Esophagus muscularis mucosa (tissue), 4 donors: ENCODE data around the gene LINC01488. TPM values are rescaled to one million over a fixed set of nuclear protein-coding genes. Genes with fewer than 3 reads are reported as not detected.

Source experiments
- DNase-seq: peaks from one replicate; pipeline ENCODE4 v3.0.0-alpha.2; 2017; ENCODE audit errors: extremely low spot score
- H3K27ac ChIP-seq, 4 donors: fragments of 200-600 bp; sonication (generic); replicated peaks in 1 of 4; 1 replicate in 3 of 4; 2 replicates in 1 of 4; pipeline ENCODE4 v1.5.1; 2016 to 2019; ENCODE audit warnings: mild to moderate bottlenecking in 1 of 4
- H3K27me3 ChIP-seq, 4 donors: fragments of 200-600 bp; sonication (generic); one replicate each; pipeline versions ENCODE4 v1.5.1 to v1.6.0; 2016 to 2019
- H3K36me3 ChIP-seq, 4 donors: fragments of 200-600 bp; sonication (generic); one replicate each; pipeline ENCODE4 v1.5.1; 2016 to 2019
- H3K4me1 ChIP-seq, 4 donors: fragments of 200-600 bp; sonication (generic); one replicate each; pipeline ENCODE4 v1.5.1; 2016 to 2019
- H3K4me3 ChIP-seq, 4 donors: fragments of 200-600 bp; sonication (generic); 1 replicate in 2 of 4; 2 replicates in 2 of 4; pipeline ENCODE4 v1.5.1; 2016 to 2019; ENCODE audit warnings: mild to moderate bottlenecking in 4 of 4, moderate library complexity in 1 of 4
- H3K9me3 ChIP-seq, 4 donors: fragments of 200-600 bp; sonication (generic); 1 replicate in 3 of 4; 2 replicates in 1 of 4; pipeline ENCODE4 v1.5.1; 2016 to 2019
- CTCF ChIP-seq, 3 experiments: fragments of 200-600 bp in 2 of 3; fragments of 450-650 bp in 1 of 3; sonication (generic) in 2 of 3; IDR thresholded peaks; one replicate each; pipeline ENCODE4 v1.5.1; 2017 to 2019; ENCODE audit warnings: antibody characterized with exemption in 3 of 3, mild to moderate bottlenecking in 2 of 3, moderate library complexity in 1 of 3
- EP300 ChIP-seq: sonication (generic); formaldehyde crosslinking; IDR thresholded peaks from one replicate; pipeline ENCODE4 v1.6.1; 2017; ENCODE audit warnings: antibody characterized with exemption
- POLR2A ChIP-seq: fragments of 450-650 bp; IDR thresholded peaks from one replicate; pipeline ENCODE4 v1.6.1; 2017; ENCODE audit warnings: antibody characterized with exemption, moderate library complexity, mild to moderate bottlenecking, low read depth
- POLR2AphosphoS5 ChIP-seq, 2 donors: sonication (generic); formaldehyde crosslinking; IDR thresholded peaks; one replicate each; pipeline ENCODE4 v1.6.1; 2017; ENCODE audit warnings: antibody characterized with exemption in 2 of 2
- WGBS: methylation state at CpG from one replicate; pipeline ENCODE4 v1.1.5; 2018; 5-methylcytosine and 5-hydroxymethylcytosine counted together
- intact Hi-C: fragments of 100-400 bp; cut with DNase I; formaldehyde crosslinking; loops from one replicate; pipeline ENCODE4 v1.15.1; 2023
- total RNA-seq, 4 donors: library from RNA; depleted of rRNA; stranded (reverse); fragments of >200 nt; gene quantifications; one replicate each; pipeline versions ENCODE4 v1.1.0 to v1.2.1, GENCODE V29; 2016

Gene LINC01488
- total RNA-seq, 4 donors from 2014 or later: not detected

- TF ChIP-seq EP300: no peak
- TF ChIP-seq POLR2AphosphoS5 (IDR thresholded peaks at IDR 0.05): no peak
- no peak for TF ChIP-seq CTCF (IDR thresholded peaks at IDR 0.05)
- TF ChIP-seq POLR2A: no peak
- intact Hi-C loops: no loop called here
Observed at GRCh38 chr11:69541501-69542313, 60.2 kb downstream of the LINC01488 start.

GRCh38 chr11:69542314-69543168 lies 61.1 kb downstream of the LINC01488 start:
- intact Hi-C loops: no loop called here
- 86% methylated on average over 42 of the region's 42 CpGs for WGBS
- H3K27ac ChIP-seq: no peak overlapping the region

More at GRCh38 chr11:69541501-69542313, 60.2 kb downstream of the LINC01488 start:
- Histone ChIP-seq H3K4me1 (peaks cover 17 to 34% (median 22%) of the 10 kb centered on the region in 4 donors), H3K9me3 (no peaks in the 10 kb centered on the region), H3K36me3 (no peaks in the 10 kb centered on the region), H3K27ac (no peak overlapping the region), H3K4me3 (no peak overlapping the region), H3K27me3 (peaks cover 0 to 17% (median 0%) of the 10 kb centered on the region in 4 donors)
- no peak for DNase-seq
- WGBS: 81% methylated on average over 8 of the region's 8 CpGs

More at GRCh38 chr11:69542314-69543168, 61.1 kb downstream of the LINC01488 start:
- no peak for DNase-seq
- H3K4me3 ChIP-seq: no peak overlapping the region
- H3K9me3 ChIP-seq: no peaks in the 10 kb centered on the region
- no peaks in the 10 kb centered on the region for H3K36me3 ChIP-seq
- H3K27me3 ChIP-seq: peaks cover 0 to 17% (median 0%) of the 10 kb centered on the region in 4 donors
- TF ChIP-seq EP300 (no peak), POLR2AphosphoS5 (IDR thresholded peaks at IDR 0.05) (no peak), CTCF (IDR thresholded peaks at IDR 0.05) (no peak), POLR2A (no peak)
- H3K4me1 ChIP-seq: peaks cover 17 to 34% (median 22%) of the 10 kb centered on the region in 4 donors

Other genes starting within 250 kb of the LINC01488 start
- gene MYEOV, start 187.5 kb upstream of the LINC01488 start, total RNA-seq: not detected
- gene CCND1, start 159.5 kb downstream of the LINC01488 start, total RNA-seq: 10 to 100 TPM; 54.4 to 92.7 (median 62.0) TPM
- 10 to 100 TPM; 12.2 to 18.6 (median 14.1) TPM for gene LTO1, start 193.7 kb downstream of the LINC01488 start, total RNA-seq
- not detected for gene FGF19, start 222.4 kb downstream of the LINC01488 start, total RNA-seq